HCT116 (cell line): Measurements from ENCODE around the gene WDR93. TPM values are rescaled to one million over a fixed set of nuclear protein-coding genes. Genes with fewer than 3 reads are reported as not detected.
A peak's percentile ranks its signal among the peaks of the same experiment; 100 is the strongest.

ENCODE experiments used
- ATAC-seq: fragments of 200-7000 bp; cut with Tn5 transposase; 2 replicates; pipeline ENCODE4 v1.9.1; 2020; ENCODE audit warnings: mild to moderate bottlenecking, moderate library complexity
- BruUV-seq: library from RNA; stranded (reverse); fragments of 400-500 nt; replicated peaks from 2 replicates; lab custom pipeline; 2021; lab: Mats Ljungman, UMichigan
- CTCF ChIA-PET: fragments of 300-600 bp; sonication (Branson Sonifier 250); formaldehyde crosslinking; loops from one replicate; lab custom pipeline; 2021; ENCODE audit warnings: antibody characterized with exemption; lab: Charles Lee
- POLR2A ChIA-PET: fragments of 300-600, 350-600 bp; sonication (Branson Sonifier 250); formaldehyde crosslinking; loops from one replicate; lab custom pipeline; 2021; ENCODE audit warnings: antibody characterized with exemption; lab: Charles Lee
- RAD21 ChIA-PET, 2 experiments: fragments of 300-600 bp; sonication (Branson Sonifier 250); formaldehyde crosslinking; loops; one replicate each; lab custom pipeline; 2023; ENCODE audit warnings: low total read pairs in 2 of 2; ENCODE audit not compliant: uncharacterized antibody in 2 of 2, unreplicated experiment in 2 of 2, low non-redundant PET in 1 of 2; lab: Charles Lee
- DNase-seq: peaks from one replicate; pipeline ENCODE4 v3.0.0-alpha.2; 2010; ENCODE audit warnings: low read depth, low spot score
- H2AFZ ChIP-seq: fragments of 200-600 bp; shearing (Covaris generic), sonication (generic); 2 replicates; pipeline ENCODE4 v1.6.1; 2017; ENCODE audit warnings: low read depth, mixed run types, mixed read lengths, antibody characterized with exemption, low read length; ENCODE audit not compliant: poor library complexity, severe bottlenecking
- H3K27ac ChIP-seq: 2 replicates; pipeline ENCODE4 v1.5.1; 2012; ENCODE audit warnings: low read depth, low read length
- H3K27me3 ChIP-seq: fragments of 200-600 bp; sonication (generic); 2 replicates; pipeline ENCODE4 v1.6.1; 2016; ENCODE audit warnings: mixed run types, low read length, mixed read lengths; ENCODE audit not compliant: insufficient read depth
- H3K36me3 ChIP-seq, 2 experiments: fragments of 200-500 bp in 1 of 2; fragments of 200-600 bp in 1 of 2; sonication (Bioruptor generic) in 1 of 2; sonication (generic) in 1 of 2; 2 replicates each; pipeline versions ENCODE4 v1.5.1 to v1.6.1; 2014 to 2016; ENCODE audit warnings: low read length in 2 of 2, inconsistent platforms in 1 of 2, mixed read lengths in 1 of 2, mixed run types in 1 of 2; ENCODE audit not compliant: insufficient read depth in 2 of 2, control insufficient read depth in 1 of 2
- H3K4me1 ChIP-seq, 2 experiments: fragments of 200-600 bp in 1 of 2; sonication (generic) in 1 of 2; 2 replicates each; pipeline versions ENCODE4 v1.5.1 to v1.6.1; 2012 to 2017; ENCODE audit warnings: low read length in 2 of 2, inconsistent platforms in 1 of 2, mild to moderate bottlenecking in 1 of 2, mixed read lengths in 1 of 2, mixed run types in 1 of 2, moderate library complexity in 1 of 2; ENCODE audit not compliant: insufficient read depth in 2 of 2, control insufficient read depth in 1 of 2
- H3K4me2 ChIP-seq: fragments of 200-600 bp; sonication (generic); 2 replicates; pipeline ENCODE4 v1.6.1; 2017; ENCODE audit warnings: mixed run types, low read length, mixed read lengths
- H3K4me3 ChIP-seq, 2 experiments: fragments of 200-600 bp in 1 of 2; sonication (generic) in 1 of 2; replicated peaks in 1 of 2; 2 replicates each; pipeline ENCODE4 v1.5.1; 2011 to 2016; ENCODE audit warnings: low read length in 2 of 2, control low read depth in 1 of 2, low read depth in 1 of 2, mild to moderate bottlenecking in 1 of 2, mixed read lengths in 1 of 2, mixed run types in 1 of 2
- H3K79me2 ChIP-seq: fragments of 200-600 bp; sonication (generic); 2 replicates; pipeline ENCODE4 v1.6.1; 2017; ENCODE audit warnings: mild to moderate bottlenecking, mixed run types, low read length, moderate library complexity, mixed read lengths; ENCODE audit not compliant: insufficient read depth
- H3K9ac ChIP-seq: fragments of 200-600 bp; sonication (generic); 2 replicates; pipeline ENCODE4 v1.6.1; 2016; ENCODE audit warnings: low read length, mixed read lengths
- H3K9me2 ChIP-seq: fragments of 200-600 bp; sonication (generic), shearing (Covaris generic); 2 replicates; pipeline ENCODE4 v1.6.1; 2017; ENCODE audit warnings: mixed run types, mild to moderate bottlenecking, moderate library complexity; ENCODE audit not compliant: insufficient read depth
- H3K9me3 ChIP-seq, 2 experiments: fragments of 200-500 bp in 1 of 2; fragments of 200-600 bp in 1 of 2; sonication (Bioruptor generic) in 1 of 2; sonication (generic) in 1 of 2; 2 replicates each; pipeline ENCODE4 v1.6.1; 2014 to 2017; ENCODE audit warnings: low read length in 2 of 2, mixed read lengths in 2 of 2, inconsistent platforms in 1 of 2, low read depth in 1 of 2, mild to moderate bottlenecking in 1 of 2, mixed run types in 1 of 2, moderate library complexity in 1 of 2; ENCODE audit not compliant: control insufficient read depth in 1 of 2, insufficient read depth in 1 of 2
- H4K20me1 ChIP-seq: fragments of 200-600 bp; sonication (generic), shearing (Covaris generic); 2 replicates; pipeline ENCODE4 v1.6.1; 2017; ENCODE audit warnings: mixed run types, mild to moderate bottlenecking, moderate library complexity; ENCODE audit not compliant: insufficient read depth
- ATF3 ChIP-seq: IDR thresholded peaks from 2 replicates; pipeline ENCODE4 v1.6.1; 2012
- CBX3 ChIP-seq: IDR thresholded peaks from 2 replicates; pipeline ENCODE4 v1.6.1; 2012; ENCODE audit warnings: low read depth
- CTCF ChIP-seq, 3 experiments: fragments of 200-600 bp in 1 of 3; sonication (generic) in 1 of 3; IDR thresholded peaks in 2 of 3; conservative IDR thresholded peaks in 1 of 3; 2 replicates each; pipeline ENCODE4 v1.5.1; 2012 to 2017; ENCODE audit warnings: low read depth in 2 of 3, low read length in 2 of 3, antibody characterized with exemption in 1 of 3, borderline replicate concordance in 1 of 3, control low read depth in 1 of 3, mild to moderate bottlenecking in 1 of 3, mixed read lengths in 1 of 3, mixed run types in 1 of 3, moderate library complexity in 1 of 3; ENCODE audit not compliant: insufficient read depth in 1 of 3
- EGR1 ChIP-seq: IDR thresholded peaks from 2 replicates; pipeline ENCODE4 v1.6.1; 2012; ENCODE audit warnings: low read depth
- ELF1 ChIP-seq: IDR thresholded peaks from 2 replicates; pipeline ENCODE4 v1.6.1; 2012; ENCODE audit warnings: low read depth, borderline replicate concordance
- EZH2 ChIP-seq: fragments of 200-600 bp; sonication (generic); IDR thresholded peaks from 2 replicates; pipeline ENCODE4 v1.6.1; 2017; ENCODE audit warnings: antibody characterized with exemption, mixed run types
- FOSL1 ChIP-seq: IDR thresholded peaks from 2 replicates; pipeline ENCODE4 v1.6.1; 2012; ENCODE audit warnings: low read depth
- JUND ChIP-seq: IDR thresholded peaks from 2 replicates; pipeline ENCODE4 v1.6.1; 2012
- MAX ChIP-seq: IDR thresholded peaks from 2 replicates; pipeline ENCODE4 v1.6.1; 2012
- POLR2A ChIP-seq: IDR thresholded peaks from 2 replicates; pipeline ENCODE4 v1.7.0; 2011; ENCODE audit warnings: borderline replicate concordance; ENCODE audit not compliant: insufficient read depth, insufficient read length; ENCODE audit errors: extremely low read depth
- POLR2AphosphoS5 ChIP-seq: IDR thresholded peaks from 2 replicates; pipeline ENCODE4 v1.6.1; 2011; ENCODE audit warnings: mild to moderate bottlenecking, low read depth, low read length, moderate library complexity
- RAD21 ChIP-seq: IDR thresholded peaks from 2 replicates; pipeline ENCODE4 v1.6.1; 2012; ENCODE audit warnings: low read depth, mild to moderate bottlenecking
- REST ChIP-seq: IDR thresholded peaks from 2 replicates; pipeline ENCODE4 v1.6.1; 2012; ENCODE audit warnings: low read depth
- SIN3A ChIP-seq: IDR thresholded peaks from 2 replicates; pipeline ENCODE4 v1.6.1; 2012; ENCODE audit warnings: low read depth
- SP1 ChIP-seq: IDR thresholded peaks from 2 replicates; pipeline ENCODE4 v1.6.1; 2012; ENCODE audit warnings: low read depth
- SRF ChIP-seq: IDR thresholded peaks from 2 replicates; pipeline ENCODE4 v1.6.1; 2012; ENCODE audit warnings: low read depth
- TCF7L2 ChIP-seq: IDR thresholded peaks from 2 replicates; pipeline ENCODE4 v1.7.0; 2011; ENCODE audit warnings: borderline replicate concordance, inconsistent platforms; ENCODE audit not compliant: insufficient read depth, insufficient read length; ENCODE audit errors: extremely low read depth
- ZFX ChIP-seq: fragments of 450-650 bp; IDR thresholded peaks from 2 replicates; pipeline ENCODE4 v1.6.1; 2017
- intact Hi-C: fragments of 100-400 bp; cut with micrococcal nuclease; formaldehyde crosslinking; loops from 2 replicates; pipeline ENCODE4 v1.10.0; 2022
- total RNA-seq: library from RNA; stranded (reverse); gene quantifications from one replicate; pipeline ENCODE4 v1.2.1, GENCODE V29; 2021; ENCODE audit not compliant: unreplicated experiment

WDR93 gene
- total RNA-seq, 1 experiment from 2014 or later = 0.42 TPM

GRCh38 chr15:89766357-89767311 is 76.0 kb downstream of the WDR93 start:
- POLR2A ChIA-PET = interaction anchor here (1.5 kb wide), 1 partner anchor 16 kb away, joined by 4 read pairs; the partner anchor contains the start of gene MESP1
- 0 out of 2 replicates have a peak, but pooled peaks have one; percentile 23 for ATAC-seq

More at GRCh38 chr15:89766357-89767311, 76.0 kb downstream of the WDR93 start:
- no peaks in the 10 kb centered on the region for H4K20me1 ChIP-seq
- intact Hi-C loops = no loop called here
- BruUV-seq = no TSS peak
- H3K4me1 ChIP-seq = peaks cover 0 to 9% of the 10 kb centered on the region in 2 experiments; a peak in 1 of 4 replicates
- TF ChIP-seq EGR1 (no peak), MAX (no peak), SIN3A (no peak), EZH2 (no peak), CBX3 (no peak), ZFX (no peak), SRF (no peak), CTCF (IDR thresholded peaks at IDR 0.05 in 2 of 3, conservative IDR thresholded peaks at IDR 0.05 in 1 of 3; ENCODE audit: borderline replicate concordance in 1 of 3, insufficient read depth in 1 of 3, low read depth in 2 of 3, low read length in 2 of 3) (no peak), RAD21 (no peak), ELF1 (no peak), TCF7L2 (no peak), JUND (no peak), FOSL1 (no peak), ATF3 (no peak), REST (no peak), POLR2A (no peak), POLR2AphosphoS5 (no peak), SP1 (no peak)
- H3K4me2 ChIP-seq = no peak overlapping the region
- H3K9me2 ChIP-seq = no peaks in the 10 kb centered on the region
- H3K27me3 ChIP-seq = no peaks in the 10 kb centered on the region
- H2AFZ ChIP-seq = no peak overlapping the region
- ChIA-PET RAD21 (no interaction called here), CTCF (interaction anchor here (1.0 kb wide), 1 partner anchor 108 kb away, joined by 3 read pairs; no protein-coding TSS in a partner anchor)
- DNase-seq = no peak
- no peak overlapping the region for H3K9ac ChIP-seq
- H3K9me3 ChIP-seq = no peaks in the 10 kb centered on the region
- no peaks in the 10 kb centered on the region for H3K79me2 ChIP-seq
- H3K4me3 ChIP-seq = no peak overlapping the region
- H3K27ac ChIP-seq = no peak overlapping the region
- H3K36me3 ChIP-seq = no peaks in the 10 kb centered on the region
